Right atrium auricular region (tissue), 2 donors: ENCODE measurements around the gene PYDC2. TPM values are rescaled to one million over a fixed set of nuclear protein-coding genes. Genes with fewer than 3 reads are reported as not detected.

Experiments
- DNase-seq: peaks from one replicate; pipeline ENCODE4 v3.0.0-alpha.2; 2019; ENCODE audit warnings: low spot score
- H3K27ac ChIP-seq, 2 donors: fragments of 200-600 bp; sonication (generic); 1 replicate in 1 of 2; 2 replicates in 1 of 2; pipeline ENCODE4 v1.5.1; 2016 to 2019
- H3K27me3 ChIP-seq, 2 donors: fragments of 200-600 bp; sonication (generic); one replicate each; pipeline versions ENCODE4 v1.5.1 to v1.6.0; 2017 to 2019
- H3K36me3 ChIP-seq: fragments of 200-600 bp; sonication (generic); one replicate; pipeline ENCODE4 v1.5.1; 2016
- H3K4me1 ChIP-seq, 2 donors: fragments of 200-600 bp; sonication (generic); one replicate each; pipeline versions ENCODE4 v1.5.1 to v1.6.0; 2017 to 2019
- H3K4me3 ChIP-seq, 2 donors: fragments of 200-600 bp; sonication (generic); 1 replicate in 1 of 2; 2 replicates in 1 of 2; pipeline ENCODE4 v1.5.1; 2017 to 2019; ENCODE audit warnings: mild to moderate bottlenecking in 1 of 2, moderate library complexity in 1 of 2
- H3K9me3 ChIP-seq, 2 donors: fragments of 200-600 bp; sonication (generic); one replicate each; pipeline ENCODE4 v1.5.1; 2019
- CTCF ChIP-seq, 2 donors: fragments of 200-600 bp; sonication (generic); IDR thresholded peaks; one replicate each; pipeline ENCODE4 v1.5.1; 2019; ENCODE audit warnings: antibody characterized with exemption in 2 of 2
- total RNA-seq, 2 donors: library from RNA; depleted of rRNA; stranded (reverse); fragments of >200 nt; gene quantifications; one replicate each; pipeline ENCODE4 v1.1.0, GENCODE V29; 2016

The PYDC2 gene
- total RNA-seq, 2 donors from 2014 or later: not detected

GRCh38 chr3:191431160-191431822 is 29.7 kb upstream of the PYDC2 start:
- no peaks in the 10 kb centered on the region for H3K4me1 ChIP-seq
- TF ChIP-seq CTCF (IDR thresholded peaks at IDR 0.05): no peak
- no peak for DNase-seq
- no peaks in the 10 kb centered on the region for H3K27me3 ChIP-seq
- H3K4me3 ChIP-seq: no peak overlapping the region
- H3K9me3 ChIP-seq: peaks cover 0 to 3% of the 10 kb centered on the region in 2 donors
- H3K27ac ChIP-seq: no peak overlapping the region
- H3K36me3 ChIP-seq: no peaks in the 10 kb centered on the region

- no peaks in the 10 kb centered on the region for H3K36me3 ChIP-seq
- no peaks in the 10 kb centered on the region for H3K27me3 ChIP-seq
- DNase-seq: no peak
- H3K4me1 ChIP-seq: no peaks in the 10 kb centered on the region
- no peak overlapping the region for H3K27ac ChIP-seq
- no peak overlapping the region for H3K4me3 ChIP-seq
- TF ChIP-seq CTCF (IDR thresholded peaks at IDR 0.05): no peak
- peaks cover 0 to 3% of the 10 kb centered on the region in 2 donors for H3K9me3 ChIP-seq
Observed at GRCh38 chr3:191432162-191432561, 28.8 kb upstream of the PYDC2 start.

GRCh38 chr3:191434024-191434423 is 26.9 kb upstream of the PYDC2 start:
- Histone ChIP-seq H3K4me3 (no peak overlapping the region), H3K9me3 (peaks cover 0 to 3% of the 10 kb centered on the region in 2 donors), H3K27ac (no peak overlapping the region), H3K27me3 (no peaks in the 10 kb centered on the region), H3K4me1 (no peaks in the 10 kb centered on the region), H3K36me3 (no peaks in the 10 kb centered on the region)
- no peak for DNase-seq
- no peak for TF ChIP-seq CTCF (IDR thresholded peaks at IDR 0.05)

- no peaks in the 10 kb centered on the region for H3K27me3 ChIP-seq
- no peak for DNase-seq
- no peaks in the 10 kb centered on the region for H3K36me3 ChIP-seq
- H3K27ac ChIP-seq: no peak overlapping the region
- peaks cover 0 to 9% of the 10 kb centered on the region in 2 donors for H3K9me3 ChIP-seq
- TF ChIP-seq CTCF (IDR thresholded peaks at IDR 0.05): no peak
- no peak overlapping the region for H3K4me3 ChIP-seq
- H3K4me1 ChIP-seq: no peaks in the 10 kb centered on the region
Observed at GRCh38 chr3:191435981-191436380, 25.0 kb upstream of the PYDC2 start.

- no peaks in the 10 kb centered on the region for H3K27me3 ChIP-seq
- TF ChIP-seq CTCF (IDR thresholded peaks at IDR 0.05): no peak
Observed at GRCh38 chr3:191438150-191438814, 22.7 kb upstream of the PYDC2 start.

More at GRCh38 chr3:191438150-191438814, 22.7 kb upstream of the PYDC2 start:
- Histone ChIP-seq H3K4me3 (no peak overlapping the region), H3K27ac (no peak overlapping the region), H3K4me1 (no peaks in the 10 kb centered on the region), H3K36me3 (no peaks in the 10 kb centered on the region), H3K9me3 (peaks cover 0 to 7% of the 10 kb centered on the region in 2 donors)
- DNase-seq: no peak
